ENCODE measurements around the gene C13orf46. TPM values are rescaled to one million over a fixed set of nuclear protein-coding genes. Genes with fewer than 3 reads are reported as not detected.

The C13orf46 gene
- total and polyA plus RNA-seq, 10 donors: 0.09 to 4.2 (median 1.2) TPM

DNA sequence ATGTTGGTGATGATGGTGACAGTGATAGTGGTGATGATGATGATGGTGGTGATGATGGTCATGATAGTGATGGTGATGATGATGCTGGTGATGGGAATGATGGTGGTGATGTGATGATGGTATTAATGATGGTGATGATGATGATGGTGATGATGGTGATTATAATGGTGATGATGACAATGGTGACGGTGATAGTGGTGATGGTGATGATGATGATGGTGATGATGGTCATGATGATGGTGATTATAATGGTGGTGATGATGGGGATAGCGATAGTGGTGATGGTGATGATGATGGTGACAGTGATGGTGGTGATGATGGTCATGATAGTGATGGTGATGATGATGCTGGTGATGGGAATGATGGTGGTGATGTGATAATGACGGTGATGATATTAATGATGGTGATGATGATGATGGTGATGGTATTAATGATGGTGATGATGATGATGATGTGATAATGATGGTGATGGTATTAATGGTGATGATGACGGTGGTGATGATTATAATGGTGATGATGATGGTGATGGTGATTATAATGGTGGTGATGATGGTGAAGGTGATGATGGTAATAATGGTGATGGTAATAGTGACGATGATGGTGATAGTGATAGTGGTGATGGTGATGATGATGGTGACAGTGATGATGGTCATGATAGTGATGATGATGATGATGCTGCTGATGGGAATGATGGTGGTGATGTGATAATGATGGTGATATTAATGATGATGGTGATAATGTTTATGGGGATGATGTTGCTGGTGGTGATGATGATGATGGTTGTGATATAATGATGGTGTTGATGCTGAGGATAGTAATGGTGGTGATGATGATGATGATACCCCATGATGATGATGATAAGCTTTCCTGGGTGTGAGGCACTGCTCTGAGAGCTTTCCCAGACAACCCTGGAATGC is 7.7 kb downstream of the C13orf46 start:
- H3K4me3 ChIP-seq: no peak overlapping the region
- intact Hi-C loops (cut with DNase I; ENCODE audit: low total_unique reads): no loop called here
- peaks cover 0 to 7% (median 0%) of the 10 kb centered on the region in 6 donors for H3K4me1 ChIP-seq
- no peaks in the 10 kb centered on the region for H3K9me3 ChIP-seq
- TF ChIP-seq, protein P1, sequence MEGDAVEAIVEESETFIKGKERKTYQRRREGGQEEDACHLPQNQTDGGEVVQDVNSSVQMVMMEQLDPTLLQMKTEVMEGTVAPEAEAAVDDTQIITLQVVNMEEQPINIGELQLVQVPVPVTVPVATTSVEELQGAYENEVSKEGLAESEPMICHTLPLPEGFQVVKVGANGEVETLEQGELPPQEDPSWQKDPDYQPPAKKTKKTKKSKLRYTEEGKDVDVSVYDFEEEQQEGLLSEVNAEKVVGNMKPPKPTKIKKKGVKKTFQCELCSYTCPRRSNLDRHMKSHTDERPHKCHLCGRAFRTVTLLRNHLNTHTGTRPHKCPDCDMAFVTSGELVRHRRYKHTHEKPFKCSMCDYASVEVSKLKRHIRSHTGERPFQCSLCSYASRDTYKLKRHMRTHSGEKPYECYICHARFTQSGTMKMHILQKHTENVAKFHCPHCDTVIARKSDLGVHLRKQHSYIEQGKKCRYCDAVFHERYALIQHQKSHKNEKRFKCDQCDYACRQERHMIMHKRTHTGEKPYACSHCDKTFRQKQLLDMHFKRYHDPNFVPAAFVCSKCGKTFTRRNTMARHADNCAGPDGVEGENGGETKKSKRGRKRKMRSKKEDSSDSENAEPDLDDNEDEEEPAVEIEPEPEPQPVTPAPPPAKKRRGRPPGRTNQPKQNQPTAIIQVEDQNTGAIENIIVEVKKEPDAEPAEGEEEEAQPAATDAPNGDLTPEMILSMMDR (IDR thresholded peaks at IDR 0.05 in 8 of 11, conservative IDR thresholded peaks at IDR 0.05 in 3 of 11): no peak
- TF ChIP-seq POLR2AphosphoS5 (IDR thresholded peaks at IDR 0.05) (no peak), POLR2A (IDR thresholded peaks at IDR 0.05) (no peak)
- peaks cover 0 to 28% (median 0%) of the 10 kb centered on the region in 6 donors for H3K36me3 ChIP-seq
- no peaks in the 10 kb centered on the region for H3K27me3 ChIP-seq (replicated peaks in 1 of 7)
- no peak overlapping the region for H3K27ac ChIP-seq
- WGBS, 5 donors: 95 to 99% (median 97%) methylated on average over 5 of the region's 5 CpGs
- DNase-seq: no peak

DNA sequence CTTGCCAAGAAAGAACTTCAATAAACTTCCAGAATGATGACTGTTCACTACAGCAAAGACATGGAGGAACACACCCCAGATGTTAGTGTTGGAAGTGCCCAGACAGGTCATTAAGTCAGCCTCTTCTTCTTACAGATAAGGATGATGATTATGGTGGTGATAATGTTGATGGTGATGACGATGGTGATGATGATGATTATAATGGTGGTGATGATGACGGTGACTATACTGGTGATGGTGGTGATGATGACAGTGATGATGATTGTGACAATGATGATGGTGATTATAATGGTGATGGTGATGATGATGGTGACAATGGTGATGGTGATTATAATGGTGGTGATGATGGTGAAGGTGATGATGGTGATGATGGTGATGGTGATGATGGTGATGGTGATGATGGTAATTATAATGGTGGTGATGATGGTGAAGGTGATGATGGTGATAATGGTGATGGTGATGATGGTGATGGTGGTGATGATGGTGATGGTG is 8.4 kb downstream of the C13orf46 start:
- H3K27ac ChIP-seq: no peak overlapping the region
- TF ChIP-seq POLR2AphosphoS5 (IDR thresholded peaks at IDR 0.05): no peak
- no peak for TF ChIP-seq POLR2A (IDR thresholded peaks at IDR 0.05)
- TF ChIP-seq, protein P1 (IDR thresholded peaks at IDR 0.05 in 8 of 11, conservative IDR thresholded peaks at IDR 0.05 in 3 of 11): no peak
- H3K9me3 ChIP-seq: peaks cover 0 to 6% (median 3%) of the 10 kb centered on the region in 8 donors
- no peak overlapping the region for H3K4me3 ChIP-seq
- DNase-seq: no peak
- H3K36me3 ChIP-seq: peaks cover 0 to 27% (median 0%) of the 10 kb centered on the region in 6 donors
- peaks cover 0 to 7% (median 0%) of the 10 kb centered on the region in 6 donors for H3K4me1 ChIP-seq
- no peaks in the 10 kb centered on the region for H3K27me3 ChIP-seq (replicated peaks in 1 of 7)
- 95 to 99% (median 97%) methylated on average over 2 of the region's 2 CpGs for WGBS, 5 donors
- intact Hi-C loops (cut with DNase I; ENCODE audit: low total_unique reads): no loop called here

DNA sequence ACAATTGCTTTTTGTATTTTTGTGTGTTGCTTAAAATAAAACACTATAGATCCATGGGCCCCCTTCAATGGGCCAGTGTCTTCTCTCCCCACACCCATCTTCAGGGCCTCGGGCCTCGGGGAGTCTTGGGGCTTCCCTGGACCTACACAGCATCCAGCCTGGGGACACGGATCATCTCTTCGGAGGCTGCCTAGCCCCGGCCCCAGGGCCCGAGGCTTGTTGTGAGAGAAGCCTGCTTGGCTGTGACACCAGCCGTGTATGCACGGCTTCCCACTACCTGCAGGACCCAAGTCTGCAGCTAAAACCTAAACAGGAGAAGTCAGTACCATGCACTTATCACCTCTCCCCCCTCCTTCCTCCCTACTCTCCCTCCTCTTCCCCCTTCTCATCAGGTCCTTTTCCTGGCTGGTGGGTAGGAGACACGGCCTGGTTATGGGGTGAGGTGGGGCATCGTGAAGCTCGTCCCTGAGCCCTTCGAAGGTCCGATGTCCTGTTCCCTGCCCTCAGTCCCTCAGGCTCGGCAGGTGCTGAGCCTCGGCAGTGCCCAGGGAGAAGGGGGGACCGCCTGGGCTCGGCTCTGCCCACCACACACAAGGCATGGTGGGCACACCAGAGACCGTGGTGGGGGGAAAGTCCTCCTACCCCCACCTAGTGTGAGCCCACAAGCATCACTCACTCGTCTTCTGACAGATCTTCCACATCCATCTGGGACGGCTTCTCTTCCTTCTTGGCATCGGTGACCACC is 9.5 kb downstream of the C13orf46 start:
- Histone ChIP-seq H3K27ac (no peak overlapping the region), H3K36me3 (peaks cover 0 to 22% (median 0%) of the 10 kb centered on the region in 6 donors), H3K27me3 (replicated peaks in 1 of 7) (no peaks in the 10 kb centered on the region), H3K4me1 (peaks cover 0 to 7% (median 0%) of the 10 kb centered on the region in 6 donors), H3K4me3 (no peak overlapping the region), H3K9me3 (peaks cover 0 to 16% (median 13%) of the 10 kb centered on the region in 8 donors)
- DNase-seq: peak; percentile 49
- intact Hi-C loops (cut with DNase I; ENCODE audit: low total_unique reads): no loop called here
- WGBS, 5 donors: 88 to 95% (median 93%) methylated on average over 16 to 21 of the region's 21 CpGs
- TF ChIP-seq POLR2AphosphoS5 (IDR thresholded peaks at IDR 0.05): no peak
- no peak for TF ChIP-seq POLR2A (IDR thresholded peaks at IDR 0.05)
- TF ChIP-seq, protein P1 (IDR thresholded peaks at IDR 0.05 in 8 of 11, conservative IDR thresholded peaks at IDR 0.05 in 3 of 11): no peak
